B cell (primary cell): ENCODE data around the gene PTP4A1.

ENCODE experiments used
- EZH2 ChIP-seq: IDR thresholded peaks from 2 replicates; pipeline ENCODE4 v1.6.1; 2012; ENCODE audit warnings: borderline replicate concordance, low read depth, mild to moderate bottlenecking, moderate library complexity, low read length; ENCODE audit not compliant: insufficient read depth, poor library complexity, severe bottlenecking
- TF ChIP-seq, protein P1 (sequence below): fragments of 200-600 bp; IDR thresholded peaks from one replicate; pipeline ENCODE4 v1.8.0; 2022; ENCODE audit warnings: antibody characterized with exemption, mild to moderate bottlenecking

- TF ChIP-seq, protein P1, sequence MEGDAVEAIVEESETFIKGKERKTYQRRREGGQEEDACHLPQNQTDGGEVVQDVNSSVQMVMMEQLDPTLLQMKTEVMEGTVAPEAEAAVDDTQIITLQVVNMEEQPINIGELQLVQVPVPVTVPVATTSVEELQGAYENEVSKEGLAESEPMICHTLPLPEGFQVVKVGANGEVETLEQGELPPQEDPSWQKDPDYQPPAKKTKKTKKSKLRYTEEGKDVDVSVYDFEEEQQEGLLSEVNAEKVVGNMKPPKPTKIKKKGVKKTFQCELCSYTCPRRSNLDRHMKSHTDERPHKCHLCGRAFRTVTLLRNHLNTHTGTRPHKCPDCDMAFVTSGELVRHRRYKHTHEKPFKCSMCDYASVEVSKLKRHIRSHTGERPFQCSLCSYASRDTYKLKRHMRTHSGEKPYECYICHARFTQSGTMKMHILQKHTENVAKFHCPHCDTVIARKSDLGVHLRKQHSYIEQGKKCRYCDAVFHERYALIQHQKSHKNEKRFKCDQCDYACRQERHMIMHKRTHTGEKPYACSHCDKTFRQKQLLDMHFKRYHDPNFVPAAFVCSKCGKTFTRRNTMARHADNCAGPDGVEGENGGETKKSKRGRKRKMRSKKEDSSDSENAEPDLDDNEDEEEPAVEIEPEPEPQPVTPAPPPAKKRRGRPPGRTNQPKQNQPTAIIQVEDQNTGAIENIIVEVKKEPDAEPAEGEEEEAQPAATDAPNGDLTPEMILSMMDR: no peak
- TF ChIP-seq EZH2: no peak
Observed at GRCh38 chr6:63572747-63573075, 431 bp downstream of the PTP4A1 start.
